Measurements from ENCODE around the gene ZNF444.
"Not testable (repeated sequence)": the region's sequence is repeated elsewhere in the genome, so short reads cannot be mapped to it uniquely, and the experiment has no call there.

Gene ZNF444

GRCh38 chr19:56103027-56103614 is 38.0 kb upstream of the ZNF444 start:
- in situ Hi-C loops (cut with HindIII; ENCODE audit: low sequenced_read_pairs), result no loop called here
- TF ChIP-seq, protein P1, sequence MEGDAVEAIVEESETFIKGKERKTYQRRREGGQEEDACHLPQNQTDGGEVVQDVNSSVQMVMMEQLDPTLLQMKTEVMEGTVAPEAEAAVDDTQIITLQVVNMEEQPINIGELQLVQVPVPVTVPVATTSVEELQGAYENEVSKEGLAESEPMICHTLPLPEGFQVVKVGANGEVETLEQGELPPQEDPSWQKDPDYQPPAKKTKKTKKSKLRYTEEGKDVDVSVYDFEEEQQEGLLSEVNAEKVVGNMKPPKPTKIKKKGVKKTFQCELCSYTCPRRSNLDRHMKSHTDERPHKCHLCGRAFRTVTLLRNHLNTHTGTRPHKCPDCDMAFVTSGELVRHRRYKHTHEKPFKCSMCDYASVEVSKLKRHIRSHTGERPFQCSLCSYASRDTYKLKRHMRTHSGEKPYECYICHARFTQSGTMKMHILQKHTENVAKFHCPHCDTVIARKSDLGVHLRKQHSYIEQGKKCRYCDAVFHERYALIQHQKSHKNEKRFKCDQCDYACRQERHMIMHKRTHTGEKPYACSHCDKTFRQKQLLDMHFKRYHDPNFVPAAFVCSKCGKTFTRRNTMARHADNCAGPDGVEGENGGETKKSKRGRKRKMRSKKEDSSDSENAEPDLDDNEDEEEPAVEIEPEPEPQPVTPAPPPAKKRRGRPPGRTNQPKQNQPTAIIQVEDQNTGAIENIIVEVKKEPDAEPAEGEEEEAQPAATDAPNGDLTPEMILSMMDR (IDR thresholded peaks at IDR 0.05; ENCODE audit: low read depth, low read length, missing control alignments), result no peak
- H3K4me3 ChIP-seq (ENCODE audit: low read depth, low read length), result no peak overlapping the region
- no peak for DNase-seq (ENCODE audit: low read depth)

GRCh38 chr19:56104423-56104822 is 36.7 kb upstream of the ZNF444 start:
- no peak for DNase-seq (ENCODE audit: low read depth)
- TF ChIP-seq, protein P1 (IDR thresholded peaks at IDR 0.05; ENCODE audit: low read depth, low read length, missing control alignments), result no peak
- in situ Hi-C loops (cut with HindIII; ENCODE audit: low sequenced_read_pairs), result no loop called here
- no peak overlapping the region for H3K4me3 ChIP-seq (ENCODE audit: low read depth, low read length)

- in situ Hi-C loops (cut with HindIII; ENCODE audit: low sequenced_read_pairs), result no loop called here
- no peak overlapping the region for H3K4me3 ChIP-seq (ENCODE audit: low read depth, low read length)
- TF ChIP-seq, protein P1 (IDR thresholded peaks at IDR 0.05; ENCODE audit: low read depth, low read length, missing control alignments), result peak; percentile 83
- DNase-seq (ENCODE audit: low read depth), result peak; percentile 76
Measured at GRCh38 chr19:56105090-56105701, 35.9 kb upstream of the ZNF444 start.

GRCh38 chr19:56105831-56106396 is 35.2 kb upstream of the ZNF444 start:
- in situ Hi-C loops (cut with HindIII; ENCODE audit: low sequenced_read_pairs); H3K4me3 ChIP-seq (ENCODE audit: low read depth, low read length); DNase-seq (ENCODE audit: low read depth): not testable (repeated sequence)

DNA sequence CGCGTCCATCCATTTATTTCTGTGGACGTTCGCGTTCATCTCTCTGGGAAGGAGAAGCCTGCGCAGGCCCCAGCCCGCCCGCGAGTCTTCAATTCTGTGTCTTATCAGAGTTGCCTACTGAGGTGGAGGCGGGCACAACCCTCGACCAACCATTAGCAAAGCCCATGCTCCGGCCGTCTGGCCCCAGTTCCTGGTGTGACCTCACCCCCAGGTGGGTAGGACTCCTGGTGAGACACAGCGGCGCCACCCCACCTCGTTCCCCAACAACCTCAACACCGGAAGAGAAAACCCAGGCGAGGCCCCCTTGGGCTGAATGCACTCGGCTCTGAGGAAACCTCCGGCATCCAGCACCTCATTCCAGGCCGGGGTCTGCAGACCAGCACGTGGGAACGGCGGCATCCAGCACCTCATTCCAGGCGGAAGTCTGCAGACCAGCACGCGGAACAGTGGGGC is 34.7 kb upstream of the ZNF444 start:
- TF ChIP-seq, protein P1 (IDR thresholded peaks at IDR 0.05; ENCODE audit: low read depth, low read length, missing control alignments), result no peak
- DNase-seq (ENCODE audit: low read depth), result no peak
- H3K4me3 ChIP-seq (ENCODE audit: low read depth, low read length), result no peak overlapping the region
- in situ Hi-C loops (cut with HindIII; ENCODE audit: low sequenced_read_pairs), result no loop called here

- TF ChIP-seq, protein P1 (IDR thresholded peaks at IDR 0.05; ENCODE audit: low read depth, low read length, missing control alignments), result no peak
- in situ Hi-C loops (cut with HindIII; ENCODE audit: low sequenced_read_pairs), result no loop called here
- no peak for DNase-seq (ENCODE audit: low read depth)
- no peak overlapping the region for H3K4me3 ChIP-seq (ENCODE audit: low read depth, low read length)
Measured at GRCh38 chr19:56106993-56107392, 34.1 kb upstream of the ZNF444 start.

Measured in astrocyte of the cerebellum (primary cell).